ENCODE measurements around the gene ERLEC1.
"Not testable (repeated sequence)": the region's sequence is repeated elsewhere in the genome, so short reads cannot be mapped to it uniquely, and the experiment has no call there.

ERLEC1 gene

DNA sequence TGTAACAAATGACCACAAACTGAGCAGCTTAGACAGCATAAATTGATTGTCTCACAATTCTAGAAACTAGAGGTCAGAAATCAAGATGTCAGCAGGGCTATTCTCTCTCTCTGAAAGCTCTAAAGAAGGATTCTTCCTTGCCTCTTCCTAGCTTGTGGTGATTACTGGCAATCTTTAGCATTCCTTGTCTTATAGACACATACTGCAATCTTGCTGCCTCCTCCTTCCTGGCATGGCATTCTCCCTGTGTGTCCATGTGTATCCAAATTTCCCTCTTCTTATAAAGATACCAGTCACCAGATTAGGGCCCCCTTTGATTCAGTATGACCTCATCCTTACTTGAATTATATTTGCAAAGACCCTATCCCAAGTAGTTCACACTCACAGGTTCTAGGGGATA, 2.4 kb upstream of the ERLEC1 start:
- DNase-seq = no peak

DNA sequence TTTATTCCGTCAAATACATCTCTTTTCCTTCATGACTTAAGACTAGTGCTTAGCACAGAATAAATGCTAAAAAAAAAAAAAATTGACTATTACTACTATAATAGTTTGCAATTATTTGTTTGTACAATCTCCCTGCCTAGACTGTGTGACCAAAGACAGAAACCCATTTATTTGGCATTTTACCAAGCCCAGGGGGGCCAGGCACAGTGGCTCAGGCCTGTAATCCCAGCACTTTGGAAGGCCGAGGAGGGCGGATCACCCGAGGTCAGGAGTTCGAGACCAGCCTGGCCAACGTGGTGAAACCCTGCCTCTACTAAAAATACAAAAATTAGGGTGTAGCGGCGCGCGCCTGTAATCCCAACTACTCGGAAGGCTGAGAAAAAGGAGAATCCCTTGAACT, 1.5 kb upstream of the ERLEC1 start:
- DNase-seq = no peak

DNA sequence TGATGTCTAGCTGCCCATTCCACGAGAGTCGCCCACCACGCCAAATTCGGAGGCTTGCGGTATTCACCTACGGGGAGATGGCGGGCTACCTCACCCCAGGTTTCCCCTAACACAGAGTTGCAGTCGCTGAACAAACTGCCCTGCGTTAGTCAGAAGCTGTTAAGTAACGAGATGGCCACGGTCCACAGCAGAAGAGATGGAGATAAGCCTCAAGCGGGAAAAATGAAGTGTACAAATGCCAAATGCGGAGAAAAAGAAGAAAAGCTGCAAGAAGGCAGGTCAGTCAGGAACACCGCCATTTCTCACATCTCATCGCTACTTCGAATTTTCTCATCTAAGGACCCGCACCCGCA, 516 bp upstream of the ERLEC1 start:
- no peak for DNase-seq

DNA sequence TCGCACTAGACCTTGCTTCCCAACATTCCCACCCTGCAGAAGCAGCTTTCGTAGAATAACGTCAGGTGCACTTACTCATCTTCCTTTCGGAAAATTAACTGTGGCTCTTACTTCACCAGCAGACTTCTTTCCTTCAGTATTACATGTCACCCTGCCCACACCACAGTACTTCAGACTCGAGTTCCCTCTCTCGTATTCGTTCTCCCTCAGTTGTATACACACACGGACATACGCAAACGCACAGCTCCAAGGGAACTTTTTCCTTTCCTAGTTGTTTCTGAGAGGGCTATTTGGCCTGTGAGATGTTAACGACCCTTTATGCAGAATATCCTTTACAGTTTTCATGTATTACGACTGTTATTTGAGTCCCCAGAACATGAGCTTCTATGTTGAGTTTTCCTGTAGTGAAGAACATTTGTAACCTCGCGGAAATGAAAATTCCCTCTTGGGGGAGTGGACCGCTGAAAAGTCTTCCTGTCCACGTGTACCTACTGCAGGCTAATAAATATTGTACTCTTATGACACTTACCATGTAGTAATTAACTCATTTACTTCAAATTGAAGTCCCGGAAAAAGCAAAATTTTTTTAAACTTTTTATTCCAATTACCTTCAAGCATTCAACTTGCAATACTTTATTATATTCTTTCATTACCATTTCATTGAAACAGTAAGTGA, 908 bp downstream of the ERLEC1 start:
- no peak for DNase-seq

DNA sequence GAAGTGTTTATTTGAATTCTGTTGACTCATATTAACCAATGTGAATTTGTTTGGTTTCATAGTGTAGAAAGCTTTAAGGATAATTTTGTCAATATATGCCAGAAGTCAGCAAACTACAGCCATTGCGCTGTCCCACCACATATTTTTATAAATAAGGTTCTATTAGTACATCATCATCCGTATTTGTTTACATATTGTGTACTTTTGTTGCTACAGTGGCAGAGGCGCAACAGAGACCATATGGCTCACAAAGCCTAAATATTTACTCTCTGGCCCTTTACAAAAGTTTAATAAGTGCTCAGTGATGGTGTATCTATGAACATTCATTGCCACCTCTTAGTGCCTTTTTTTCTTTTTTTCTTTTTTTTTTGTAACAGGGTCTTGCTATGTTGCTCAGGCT, 6.4 kb downstream of the ERLEC1 start:
- no peak for DNase-seq

DNA sequence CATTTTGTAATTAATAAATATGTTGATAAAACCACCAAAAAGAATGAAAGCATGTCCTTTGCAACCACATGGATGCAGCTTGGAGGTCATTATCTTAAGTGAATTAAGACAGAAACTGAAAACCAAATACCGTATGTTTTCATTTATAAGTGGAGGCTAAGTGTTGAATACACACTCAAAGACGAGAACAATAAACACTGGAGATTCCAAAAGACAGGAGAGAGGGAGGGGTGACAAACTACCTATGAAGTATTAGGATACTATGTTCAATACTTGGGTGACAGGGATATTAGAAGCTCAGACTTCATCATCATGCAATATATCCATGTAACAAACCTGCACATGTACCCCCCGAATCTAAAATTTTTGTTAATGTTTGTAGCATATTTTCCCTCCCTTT, 7.0 kb downstream of the ERLEC1 start:
- DNase-seq = no peak

DNA sequence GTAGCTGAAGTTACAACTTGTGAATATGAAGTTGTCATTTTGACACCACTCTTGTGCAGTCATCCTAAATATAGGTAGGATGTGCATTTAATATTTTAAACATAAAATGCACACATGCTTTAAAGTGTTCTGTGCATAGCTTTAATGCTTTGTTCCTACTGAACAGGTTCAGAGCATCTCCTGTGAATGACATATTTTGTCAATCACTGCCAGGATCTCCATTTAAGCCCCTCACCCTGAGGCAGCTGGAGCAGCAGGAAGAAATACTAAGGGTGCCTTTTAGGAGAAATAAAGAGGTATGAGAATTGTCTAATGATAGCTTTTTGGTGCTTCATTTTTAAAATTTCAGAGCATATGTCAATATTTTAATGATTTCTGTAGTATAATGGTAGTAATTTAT, 14.7 kb downstream of the ERLEC1 start:
- DNase-seq = no peak

DNA sequence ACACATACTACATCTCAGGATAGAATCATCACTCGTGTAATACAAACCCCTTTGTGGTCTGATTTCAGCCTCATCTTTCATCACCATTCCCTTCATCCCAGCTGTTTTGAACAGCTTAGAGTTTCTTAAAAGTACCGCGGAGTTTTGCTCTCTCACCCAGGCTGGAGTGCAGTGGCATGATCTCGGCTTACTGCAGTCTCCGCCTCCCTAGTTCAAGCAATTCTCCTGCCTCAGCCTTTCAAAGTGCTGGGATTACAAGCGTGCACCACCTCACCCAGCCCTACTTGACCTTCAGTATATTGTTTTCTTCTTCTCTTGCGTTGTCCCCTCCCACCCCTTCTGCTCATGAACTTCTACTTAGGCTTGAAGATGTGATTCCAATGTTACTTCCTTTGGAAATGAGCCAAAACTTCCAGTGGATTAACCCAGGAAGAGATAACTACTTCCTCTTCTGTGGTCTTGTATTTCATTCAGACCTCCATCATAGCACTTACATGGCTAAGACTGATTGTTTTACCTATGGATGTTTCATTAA, 15.8 kb downstream of the ERLEC1 start:
- DNase-seq = no peak

DNA sequence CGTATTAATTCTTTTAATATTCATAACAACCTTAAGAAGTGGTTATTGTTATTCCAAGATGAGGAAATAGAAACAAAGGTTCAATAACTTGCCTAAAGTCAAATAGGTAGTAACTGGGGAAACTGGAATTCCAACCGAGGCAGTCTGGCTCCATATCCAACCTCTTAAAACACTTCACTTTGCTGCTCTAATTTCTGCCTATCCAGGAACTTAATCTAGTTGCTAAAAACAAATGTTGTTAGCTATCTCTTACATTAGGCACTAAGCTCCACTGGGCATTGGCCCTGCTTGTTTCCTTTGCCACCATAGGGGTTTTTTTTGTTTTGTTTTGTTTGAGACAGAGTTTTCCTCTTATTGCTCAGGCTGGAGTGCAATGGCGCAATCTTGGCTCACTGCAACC, 24.8 kb downstream of the ERLEC1 start:
- no peak for DNase-seq

DNA sequence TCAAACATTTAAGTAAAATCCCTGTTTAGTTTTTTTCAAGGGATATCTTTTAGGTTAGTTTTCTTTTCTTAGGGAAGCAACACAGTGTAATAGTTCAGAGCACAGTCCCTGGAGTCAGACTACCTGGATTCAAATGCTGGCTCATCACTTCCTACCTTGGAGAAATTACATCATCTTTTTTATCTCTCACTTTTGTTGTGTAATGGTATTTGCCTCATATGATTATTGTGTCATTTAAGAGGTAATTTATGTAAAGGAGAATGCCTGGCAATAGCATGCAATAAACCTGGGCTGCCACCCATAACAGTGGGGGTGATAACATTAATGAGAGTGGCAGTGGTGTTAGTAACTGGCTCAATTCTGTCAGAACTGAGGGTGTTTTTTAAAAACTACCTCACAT, 26.3 kb downstream of the ERLEC1 start:
- no peak for DNase-seq

DNA sequence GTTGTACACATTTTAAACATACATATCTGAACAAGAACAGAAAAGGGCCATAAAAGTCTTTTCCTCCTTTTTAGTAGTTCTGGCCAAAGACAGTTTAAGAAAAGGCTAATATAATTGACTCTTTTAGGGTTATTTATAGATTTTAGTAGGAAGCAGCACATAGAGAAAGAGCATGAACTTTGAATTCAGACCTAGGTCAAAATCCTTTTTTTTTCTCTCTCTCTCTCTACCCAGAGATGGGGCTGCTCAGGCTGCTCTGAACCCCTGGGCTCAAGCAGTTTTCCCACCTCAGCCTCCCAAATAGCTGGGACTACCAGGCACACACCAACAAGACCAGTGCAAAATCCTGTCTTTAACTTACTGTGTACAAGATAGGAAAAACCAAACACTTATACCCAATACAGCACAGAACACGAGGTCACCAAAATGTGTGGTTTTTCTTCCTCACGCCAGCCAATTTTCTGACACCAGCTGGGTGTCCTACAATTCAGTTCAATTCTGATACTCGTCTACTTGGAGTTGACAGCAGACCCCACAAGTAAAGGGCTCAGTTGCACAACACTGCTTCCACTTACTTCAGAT, 32.1 kb downstream of the ERLEC1 start:
- DNase-seq = no peak

DNA sequence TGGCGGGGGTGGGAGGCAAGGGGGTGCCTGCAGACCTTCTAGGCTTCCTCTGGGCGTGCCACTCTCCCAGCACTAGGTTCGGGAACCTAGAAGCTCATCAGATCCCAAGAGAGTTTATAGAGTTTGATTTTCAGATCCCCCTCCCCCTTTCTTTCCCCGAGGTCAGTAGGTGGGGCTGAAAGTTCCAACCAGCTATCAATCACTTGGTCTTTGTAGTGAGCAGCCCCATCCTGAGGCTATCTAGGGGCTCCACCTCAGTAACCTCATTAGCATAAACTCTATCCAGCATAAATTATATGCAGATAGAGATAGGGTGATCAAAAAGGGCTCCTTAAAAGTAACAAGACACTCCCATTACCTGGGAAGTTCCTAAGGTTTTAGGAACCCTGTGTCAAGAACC, 32.8 kb downstream of the ERLEC1 start:
- no peak for DNase-seq

DNA sequence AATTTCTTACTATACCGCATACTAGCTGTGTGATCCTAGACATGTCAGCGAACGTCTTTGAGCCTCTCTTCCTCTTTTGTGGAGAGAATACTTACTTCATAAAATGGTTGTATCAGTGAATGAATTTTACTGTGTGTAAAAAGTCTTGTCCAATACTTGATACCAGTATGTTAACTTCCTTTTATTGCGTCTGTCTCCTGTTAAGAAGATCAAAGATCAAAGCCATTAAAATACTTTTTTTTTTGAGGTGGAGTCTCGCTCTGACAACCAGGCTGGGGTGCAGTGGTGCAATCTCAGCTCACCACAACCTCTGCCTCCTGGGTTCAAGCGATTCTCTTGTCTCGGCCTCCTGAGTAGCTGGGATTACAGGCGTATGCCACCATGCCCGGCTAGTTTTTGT, 33.2 kb downstream of the ERLEC1 start:
- no peak for DNase-seq

DNA sequence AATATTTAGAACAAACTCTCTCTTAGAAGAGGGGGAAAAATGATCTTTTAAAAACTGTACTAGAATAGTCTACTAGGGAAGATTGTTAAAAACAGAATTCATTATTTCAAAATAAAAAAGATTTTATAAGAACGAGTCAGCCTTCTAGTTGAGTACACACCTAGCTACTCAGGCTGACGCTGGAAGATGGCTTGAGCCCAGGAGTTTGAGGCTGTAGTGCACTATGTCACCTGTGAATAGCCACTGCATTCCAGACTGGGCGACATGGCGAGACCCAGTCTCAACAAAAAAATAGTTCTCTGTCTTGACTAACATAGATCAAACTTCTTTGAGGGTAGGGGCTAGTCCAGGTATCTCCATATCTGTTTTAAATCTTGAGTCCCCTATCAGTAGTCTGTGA, 33.9 kb downstream of the ERLEC1 start:
- no peak for DNase-seq

DNA sequence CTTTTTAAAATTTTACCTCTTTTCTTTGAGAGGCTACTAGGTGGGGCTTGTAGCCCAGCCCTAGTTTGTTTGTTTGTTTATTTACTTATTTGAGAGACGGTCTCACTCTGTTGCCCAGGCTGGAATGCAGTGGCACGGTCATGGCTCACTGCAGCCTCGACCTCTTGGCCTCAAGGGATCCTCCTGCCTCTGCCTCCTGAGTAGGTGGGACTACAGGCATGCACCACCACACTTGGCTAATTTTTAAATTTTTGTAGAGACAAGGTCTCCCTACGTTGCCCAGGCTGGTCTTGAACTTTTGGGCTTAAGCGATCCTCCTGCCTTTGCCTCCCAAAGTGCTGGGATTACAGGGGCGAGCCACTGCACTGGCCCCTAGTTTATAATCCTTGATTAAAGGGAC, 35.0 kb downstream of the ERLEC1 start:
- no peak for DNase-seq

DNA sequence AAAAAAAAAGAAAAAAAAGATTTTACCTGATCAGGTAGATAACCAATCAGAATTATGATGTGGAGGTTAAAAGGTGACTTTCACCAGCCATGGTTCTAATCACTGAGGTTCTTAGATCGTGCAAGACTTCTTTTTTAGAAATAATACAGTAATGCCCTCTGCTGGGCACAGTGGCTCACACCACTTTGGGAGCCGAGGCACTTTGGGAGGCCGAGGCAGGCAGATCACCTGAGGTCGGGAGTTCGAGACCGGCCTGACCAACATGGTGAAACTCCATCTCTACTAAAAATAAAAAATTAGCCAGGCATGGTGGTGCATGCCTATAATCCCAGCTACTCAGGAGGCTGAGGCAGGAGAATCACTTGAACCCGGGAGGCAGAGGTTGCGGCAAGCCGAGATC, 36.8 kb downstream of the ERLEC1 start:
- DNase-seq = not testable (repeated sequence)

DNA sequence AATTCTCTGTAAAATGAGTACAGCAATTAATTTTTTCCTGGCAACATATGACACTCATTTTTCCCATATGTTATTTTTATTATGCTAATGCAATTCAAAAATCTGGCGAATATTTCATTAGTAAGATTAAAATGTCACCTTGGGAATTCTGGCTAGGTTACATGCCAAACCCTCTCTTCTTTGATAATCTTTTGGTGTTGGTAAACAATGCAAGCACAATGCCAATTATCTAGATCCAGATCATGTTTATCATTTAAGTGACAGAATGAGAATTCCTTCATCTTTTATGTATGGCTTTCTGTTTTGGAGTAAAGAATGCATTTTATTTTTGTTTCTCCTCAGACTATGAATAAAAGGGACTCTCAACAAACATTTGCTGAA, 39.2 kb downstream of the ERLEC1 start:
- no peak for DNase-seq

DNA sequence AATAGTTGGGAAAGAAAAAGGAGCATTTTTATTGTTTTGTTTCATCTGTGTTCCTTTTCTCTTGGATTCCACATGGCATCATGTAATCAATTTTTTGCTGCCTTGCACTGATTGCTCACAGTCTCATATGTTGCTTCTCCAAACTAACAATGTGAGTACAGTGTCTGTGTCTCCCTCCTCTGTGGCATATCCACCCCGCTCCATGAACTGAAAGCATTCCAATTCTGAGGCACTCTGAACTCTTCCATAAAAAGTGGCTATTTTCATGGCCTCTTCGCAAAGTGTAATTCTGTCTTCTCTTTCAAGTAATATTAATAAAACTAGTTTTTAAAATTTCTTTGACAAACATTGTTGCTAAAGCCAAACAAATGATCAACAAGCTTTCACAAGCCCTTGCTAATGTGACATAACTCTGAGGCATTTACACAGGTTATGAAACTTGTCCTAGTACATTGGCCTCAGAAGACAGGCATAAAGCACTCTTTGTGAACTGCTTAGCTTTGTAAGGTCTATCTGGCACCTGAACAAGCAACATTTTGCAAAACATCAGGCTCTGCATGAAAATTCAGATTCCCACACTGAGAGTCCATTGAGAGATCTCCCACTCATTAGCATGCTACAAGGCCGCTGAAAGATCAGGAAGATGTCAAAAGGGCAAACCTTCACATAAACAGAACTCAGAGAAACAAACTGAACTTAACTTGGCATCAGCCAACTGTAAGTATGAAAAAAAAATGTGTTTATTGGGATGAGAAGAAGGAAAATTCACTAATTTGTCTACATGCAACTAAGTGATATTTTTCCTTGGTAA, 39.9 kb downstream of the ERLEC1 start:
- no peak for DNase-seq

DNA sequence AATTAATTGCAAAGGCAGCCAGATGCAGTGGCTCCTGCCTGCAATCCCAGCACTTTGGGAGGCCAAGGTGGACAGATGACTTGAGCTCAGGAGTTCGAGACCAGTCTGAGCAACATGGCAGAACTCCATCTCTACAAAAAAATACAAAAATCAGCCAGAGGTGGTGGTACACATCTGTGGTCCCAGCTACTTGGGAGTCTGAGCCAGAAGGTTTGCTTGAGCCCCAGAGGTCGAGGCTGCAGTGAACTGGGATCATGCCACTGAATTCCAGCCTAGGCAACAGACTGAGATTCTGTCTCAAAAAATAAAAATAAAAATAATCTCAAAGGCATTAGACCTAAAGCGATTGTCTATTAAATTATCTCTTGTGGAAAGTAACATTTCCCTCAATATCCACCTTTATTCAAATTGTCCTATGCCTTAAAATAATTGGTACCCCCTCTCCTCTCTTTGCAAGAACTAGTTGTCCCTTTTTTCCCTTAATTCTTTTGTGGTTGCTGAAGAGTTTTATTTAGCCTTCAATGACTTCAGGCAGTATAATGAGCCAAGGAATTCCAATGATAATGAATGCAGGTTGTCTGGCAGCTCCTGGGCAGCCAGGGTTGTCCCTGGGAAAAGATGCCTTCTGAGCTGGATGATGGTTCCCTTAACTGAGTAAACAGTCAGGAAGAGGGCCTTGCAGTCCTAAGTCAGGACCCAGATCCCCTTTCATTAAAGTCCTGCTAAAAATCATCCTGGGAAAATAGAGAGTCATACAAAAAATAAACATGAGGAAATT, 40.7 kb downstream of the ERLEC1 start:
- no peak for DNase-seq

DNA sequence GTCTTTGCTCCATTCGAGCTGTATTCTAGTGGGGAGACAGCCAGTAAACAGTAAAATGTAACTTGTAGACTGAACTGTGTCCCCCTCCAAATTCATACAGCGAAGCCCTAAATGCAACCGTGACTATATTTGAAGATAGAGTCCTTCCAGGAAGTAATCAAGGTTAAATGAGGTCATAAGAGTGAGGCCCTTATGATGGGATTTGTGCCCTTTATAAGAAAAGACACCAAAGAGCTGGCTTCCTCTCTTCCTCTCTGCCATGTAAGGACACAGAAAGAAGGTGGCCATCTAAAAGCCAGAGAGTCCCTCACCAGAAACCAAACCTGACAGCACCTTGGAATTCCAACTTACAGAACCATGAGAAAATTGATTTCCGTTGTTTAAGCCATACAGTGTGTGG, 41.5 kb downstream of the ERLEC1 start:
- no peak for DNase-seq

DNA sequence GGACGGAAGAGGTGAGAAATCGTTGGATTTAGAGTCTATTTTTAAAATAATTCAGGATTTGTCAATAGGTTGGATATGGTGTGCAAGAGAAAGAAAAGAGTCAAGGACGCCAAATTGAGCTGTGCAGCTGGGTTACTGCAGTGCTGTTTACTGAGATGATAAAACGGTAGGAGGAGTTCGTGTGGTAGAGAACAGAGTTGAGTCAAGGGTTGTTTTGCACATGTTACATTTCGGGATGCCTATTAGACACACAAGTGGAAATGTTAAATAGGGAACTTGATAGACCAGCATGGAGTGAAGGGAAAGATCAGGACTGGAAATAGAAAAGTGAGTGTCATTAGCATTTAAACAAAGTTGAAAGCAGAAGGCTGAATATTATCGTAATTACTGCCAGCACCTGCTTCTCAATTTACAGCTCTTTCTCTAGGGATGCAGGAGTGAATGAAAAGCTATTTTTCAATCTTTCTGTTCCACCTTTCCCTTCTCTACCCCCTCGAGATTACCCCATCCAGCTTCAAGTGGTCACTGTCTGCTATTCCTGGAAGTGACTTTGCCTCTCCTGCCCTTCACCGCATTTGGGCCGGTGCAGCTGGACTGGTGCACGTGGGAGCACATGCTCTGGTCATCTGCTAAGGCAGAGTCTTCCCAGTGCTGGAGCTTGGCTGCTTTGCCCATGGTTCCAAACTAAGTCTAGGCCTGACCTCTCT, 42.6 kb downstream of the ERLEC1 start:
- DNase-seq = no peak

DNA sequence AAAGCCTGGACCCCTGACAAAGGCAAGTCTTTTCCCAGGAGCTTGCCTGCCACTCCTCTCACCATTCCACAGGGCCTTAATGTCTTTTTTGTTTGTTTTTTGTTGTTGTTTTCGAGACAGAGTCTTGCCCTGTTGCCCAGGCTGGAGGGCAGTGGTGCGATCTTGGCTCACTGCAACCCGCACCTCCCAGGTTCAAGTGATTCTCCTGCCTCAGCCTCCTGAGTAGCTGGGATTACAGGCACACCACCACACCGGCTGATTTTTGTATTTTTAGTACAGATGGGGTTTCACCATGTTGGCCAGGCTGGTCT, 43.1 kb downstream of the ERLEC1 start:
- not testable (repeated sequence) for DNase-seq

DNA sequence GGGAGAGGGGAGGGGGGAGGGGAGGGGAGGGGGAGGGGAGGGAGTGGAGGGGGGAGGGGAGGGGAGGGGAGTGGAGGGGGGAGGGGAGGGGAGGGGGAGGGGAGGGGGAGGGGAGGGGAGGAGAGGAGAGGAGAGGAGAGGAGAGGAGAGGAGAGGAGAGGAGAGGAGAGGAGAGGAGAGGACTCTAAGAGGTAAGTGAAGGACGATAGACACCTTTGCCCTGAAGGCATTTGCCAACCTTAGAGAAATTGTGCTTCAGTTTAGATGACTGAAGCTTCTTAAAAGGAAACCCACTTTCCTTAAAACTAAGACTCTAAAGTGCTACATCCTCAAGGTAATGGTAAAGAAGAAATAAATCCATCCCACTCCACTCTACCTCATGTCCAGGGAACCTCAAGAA, 53.7 kb downstream of the ERLEC1 start:
- no peak for DNase-seq

Measured in GDM1 (cell line).